DND-41 (cell line): ENCODE data around the gene PCDHGA1.
A peak's percentile ranks its signal among the peaks of the same experiment; 100 is the strongest.
"Not testable (repeated sequence)": the region's sequence is repeated elsewhere in the genome, so short reads cannot be mapped to it uniquely, and the experiment has no call there.

Experiments
- ATAC-seq: fragments of 200-7000 bp; cut with Tn5 transposase; 3 replicates; pipeline ENCODE4 v1.9.1; 2021; ENCODE audit warnings: low read depth; ENCODE audit not compliant: insufficient read depth
- DNase-seq: peaks from one replicate; pipeline ENCODE4 v3.0.0-alpha.2; 2020
- H2AFZ ChIP-seq: 2 replicates; pipeline ENCODE4 v1.6.0; 2012; ENCODE audit warnings: low read depth, low read length
- H3K27ac ChIP-seq: 2 replicates; pipeline ENCODE4 v1.5.1; 2012; ENCODE audit warnings: low read length, inconsistent platforms
- H3K27me3 ChIP-seq: fragments of 200-600 bp; sonication (generic); 2 replicates; pipeline ENCODE4 v1.6.0; 2012; ENCODE audit warnings: low read length, mild to moderate bottlenecking, inconsistent platforms; ENCODE audit not compliant: insufficient read depth, poor library complexity
- H3K36me3 ChIP-seq: 2 replicates; pipeline ENCODE4 v1.5.1; 2012; ENCODE audit warnings: low read length, inconsistent platforms; ENCODE audit not compliant: insufficient read depth
- H3K4me1 ChIP-seq: 2 replicates; pipeline ENCODE4 v1.5.1; 2012; ENCODE audit warnings: mild to moderate bottlenecking, low read length; ENCODE audit not compliant: insufficient read depth
- H3K4me2 ChIP-seq: 2 replicates; pipeline ENCODE4 v1.6.0; 2012; ENCODE audit warnings: mild to moderate bottlenecking, moderate library complexity, low read length, inconsistent platforms; ENCODE audit not compliant: insufficient read depth
- H3K4me3 ChIP-seq, 2 experiments: fragments of 200-600 bp in 1 of 2; shearing (Covaris generic) in 1 of 2; 2 replicates each; pipeline ENCODE4 v1.5.1; 2012 to 2016; ENCODE audit warnings: inconsistent platforms in 2 of 2, low read length in 2 of 2, mild to moderate bottlenecking in 2 of 2, low read depth in 1 of 2, moderate library complexity in 1 of 2
- H3K79me2 ChIP-seq: 2 replicates; pipeline ENCODE4 v1.6.0; 2012; ENCODE audit warnings: low read length, inconsistent platforms; ENCODE audit not compliant: insufficient read depth
- H3K9ac ChIP-seq: 2 replicates; pipeline ENCODE4 v1.6.0; 2012; ENCODE audit warnings: low read depth, mild to moderate bottlenecking, inconsistent platforms, low read length, moderate library complexity
- H3K9me3 ChIP-seq: 2 replicates; pipeline ENCODE4 v1.5.1; 2012; ENCODE audit warnings: low read length, moderate library complexity, mild to moderate bottlenecking, inconsistent platforms; ENCODE audit not compliant: insufficient read depth, severe bottlenecking
- H4K20me1 ChIP-seq: 2 replicates; pipeline ENCODE4 v1.6.0; 2012; ENCODE audit warnings: low read length; ENCODE audit not compliant: insufficient read depth
- EZH2 ChIP-seq: IDR thresholded peaks from 3 replicates; pipeline ENCODE4 v1.6.1; 2012; ENCODE audit warnings: borderline replicate concordance, low read depth, mild to moderate bottlenecking, moderate library complexity, low read length, inconsistent platforms; ENCODE audit not compliant: severe bottlenecking
- TF ChIP-seq, protein P1 (sequence below): IDR thresholded peaks from 2 replicates; pipeline ENCODE4 v1.5.1; 2012; ENCODE audit warnings: borderline replicate concordance, low read length, moderate library complexity, mild to moderate bottlenecking; ENCODE audit not compliant: poor library complexity, severe bottlenecking; ENCODE audit errors: extremely low read depth

Gene PCDHGA1

GRCh38 chr5:141375444-141376155 lies 45.3 kb downstream of the PCDHGA1 start:
- not testable (repeated sequence) for H3K9me3 ChIP-seq, H2AFZ ChIP-seq, H3K27ac ChIP-seq, H3K4me3 ChIP-seq, H3K79me2 ChIP-seq, DNase-seq, H4K20me1 ChIP-seq, ATAC-seq, H3K4me2 ChIP-seq, H3K9ac ChIP-seq, H3K4me1 ChIP-seq, H3K27me3 ChIP-seq, H3K36me3 ChIP-seq
- TF ChIP-seq, protein P1, sequence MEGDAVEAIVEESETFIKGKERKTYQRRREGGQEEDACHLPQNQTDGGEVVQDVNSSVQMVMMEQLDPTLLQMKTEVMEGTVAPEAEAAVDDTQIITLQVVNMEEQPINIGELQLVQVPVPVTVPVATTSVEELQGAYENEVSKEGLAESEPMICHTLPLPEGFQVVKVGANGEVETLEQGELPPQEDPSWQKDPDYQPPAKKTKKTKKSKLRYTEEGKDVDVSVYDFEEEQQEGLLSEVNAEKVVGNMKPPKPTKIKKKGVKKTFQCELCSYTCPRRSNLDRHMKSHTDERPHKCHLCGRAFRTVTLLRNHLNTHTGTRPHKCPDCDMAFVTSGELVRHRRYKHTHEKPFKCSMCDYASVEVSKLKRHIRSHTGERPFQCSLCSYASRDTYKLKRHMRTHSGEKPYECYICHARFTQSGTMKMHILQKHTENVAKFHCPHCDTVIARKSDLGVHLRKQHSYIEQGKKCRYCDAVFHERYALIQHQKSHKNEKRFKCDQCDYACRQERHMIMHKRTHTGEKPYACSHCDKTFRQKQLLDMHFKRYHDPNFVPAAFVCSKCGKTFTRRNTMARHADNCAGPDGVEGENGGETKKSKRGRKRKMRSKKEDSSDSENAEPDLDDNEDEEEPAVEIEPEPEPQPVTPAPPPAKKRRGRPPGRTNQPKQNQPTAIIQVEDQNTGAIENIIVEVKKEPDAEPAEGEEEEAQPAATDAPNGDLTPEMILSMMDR: peak; percentile 19

DNA sequence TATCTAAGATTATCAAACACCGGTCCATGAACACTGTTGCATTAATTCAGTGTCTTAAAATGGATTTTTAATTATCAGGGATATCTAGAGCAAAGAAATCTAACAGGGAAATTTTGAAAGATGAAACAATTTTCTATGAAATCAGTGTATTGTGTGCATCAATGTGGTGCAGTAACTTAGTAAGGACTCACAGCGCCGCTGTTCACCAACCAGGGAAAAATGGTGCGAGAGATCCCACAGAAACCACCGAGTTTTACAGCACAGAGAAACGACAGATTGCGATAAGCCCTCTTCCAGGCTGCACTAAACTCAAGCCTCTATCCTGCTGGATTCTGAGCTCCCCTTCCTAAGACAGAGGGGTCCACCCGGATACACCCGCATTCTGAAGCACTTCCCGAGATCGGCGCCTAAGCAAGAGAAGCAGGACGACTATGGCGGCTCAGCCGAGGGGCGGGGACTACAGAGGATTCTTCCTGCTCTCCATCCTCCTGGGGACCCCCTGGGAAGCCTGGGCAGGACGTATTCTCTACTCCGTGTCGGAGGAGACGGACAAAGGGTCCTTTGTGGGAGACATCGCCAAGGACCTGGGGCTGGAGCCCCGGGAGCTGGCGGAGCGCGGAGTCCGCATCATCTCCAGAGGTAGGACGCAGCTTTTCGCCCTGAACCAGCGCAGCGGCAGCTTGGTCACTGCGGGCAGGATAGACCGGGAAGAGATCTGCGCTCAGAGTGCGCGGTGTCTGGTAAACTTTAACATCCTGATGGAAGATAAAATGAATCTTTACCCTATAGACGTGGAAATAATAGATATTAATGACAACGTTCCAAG lies 52.4 kb downstream of the PCDHGA1 start, which contains the start of gene PCDHGA7:
PCDHGA7 (plus strand) TSS at position 274 of the 826 bp plus-strand sequence; CDS start at position 432, 158 bp downstream.
- Histone ChIP-seq H3K9ac (no peak within 1 kb of the TSS), H3K4me1 (no peaks in the 10 kb centered on the region), H3K36me3 (no peaks in the 10 kb centered on the region), H3K4me2 (no peak within 1 kb of the TSS), H3K9me3 (no peaks in the 10 kb centered on the region), H3K27me3 (no peaks in the 10 kb centered on the region), H4K20me1 (no peaks in the 10 kb centered on the region), H2AFZ (no peak within 1 kb of the TSS), H3K79me2 (no peaks in the 10 kb centered on the region), H3K4me3 (no peak within 1 kb of the TSS), H3K27ac (no peak within 1 kb of the TSS)
- no peak for TF ChIP-seq EZH2
- TF ChIP-seq, protein P1: no peak
- no peak for DNase-seq
- ATAC-seq: no peak

DNA sequence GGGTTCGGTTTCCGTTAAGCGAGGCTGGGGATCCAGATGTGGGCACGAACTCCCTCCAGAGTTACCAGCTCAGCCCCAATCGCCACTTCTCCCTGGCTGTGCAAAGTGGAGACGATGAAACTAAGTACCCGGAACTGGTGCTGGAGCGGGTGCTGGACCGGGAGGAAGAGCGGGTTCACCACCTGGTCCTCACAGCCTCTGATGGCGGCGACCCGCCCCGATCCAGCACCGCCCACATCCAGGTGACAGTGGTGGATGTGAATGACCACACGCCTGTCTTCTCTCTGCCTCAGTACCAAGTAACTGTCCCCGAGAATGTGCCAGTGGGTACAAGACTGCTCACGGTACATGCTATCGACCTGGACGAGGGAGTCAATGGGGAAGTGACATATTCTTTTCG lies 53.0 kb downstream of the PCDHGA1 start:
- no peak for TF ChIP-seq EZH2
- TF ChIP-seq, protein P1: no peak
- Histone ChIP-seq H3K4me2 (no peak overlapping the region), H3K4me3 (no peak overlapping the region), H3K36me3 (no peaks in the 10 kb centered on the region), H3K9me3 (no peaks in the 10 kb centered on the region), H2AFZ (no peak overlapping the region), H4K20me1 (no peaks in the 10 kb centered on the region), H3K79me2 (no peaks in the 10 kb centered on the region), H3K4me1 (no peaks in the 10 kb centered on the region), H3K9ac (no peak overlapping the region), H3K27me3 (no peaks in the 10 kb centered on the region), H3K27ac (no peak overlapping the region)
- ATAC-seq (no peak), DNase-seq (no peak)
